SH-SY5Y (cell line): ENCODE results near the gene SUDS3.

Experiments used
- GATA2 ChIP-seq: IDR thresholded peaks from 2 replicates; pipeline ENCODE4 v1.6.1; 2011; ENCODE audit warnings: mild to moderate bottlenecking, low read depth, low read length
- GATA3 ChIP-seq: IDR thresholded peaks from 2 replicates; pipeline ENCODE4 v1.6.1; 2011; ENCODE audit warnings: low read depth, mild to moderate bottlenecking, low read length, moderate library complexity

SUDS3 gene

GRCh38 chr12:118404876-118405521 is 28.6 kb downstream of the SUDS3 start:
- TF ChIP-seq GATA3 (no peak), GATA2 (no peak)

- TF ChIP-seq GATA2, result no peak
- no peak for TF ChIP-seq GATA3
These were observed 33.5 kb downstream of the SUDS3 start for GRCh38 chr12:118409834-118410233.

GRCh38 chr12:118417942-118418341 is 41.6 kb downstream of the SUDS3 start:
- no peak for TF ChIP-seq GATA2
- no peak for TF ChIP-seq GATA3

GRCh38 chr12:118418385-118419057 is 42.2 kb downstream of the SUDS3 start:
- no peak for TF ChIP-seq GATA2

- no peak for TF ChIP-seq GATA2
- no peak for TF ChIP-seq GATA3
These were observed 44.3 kb downstream of the SUDS3 start for GRCh38 chr12:118420673-118421072.

- TF ChIP-seq GATA2 (no peak), GATA3 (no peak)
These were observed 48.5 kb downstream of the SUDS3 start for GRCh38 chr12:118424884-118425283.

- TF ChIP-seq GATA2 (no peak), GATA3 (no peak)
These were observed 49.0 kb downstream of the SUDS3 start for GRCh38 chr12:118425364-118425763.

- TF ChIP-seq GATA2 (no peak), GATA3 (no peak)
These were observed 51.5 kb downstream of the SUDS3 start for GRCh38 chr12:118427819-118428218.

- no peak for TF ChIP-seq GATA2
- no peak for TF ChIP-seq GATA3
These were observed 52.3 kb downstream of the SUDS3 start for GRCh38 chr12:118428643-118429042.

- no peak for TF ChIP-seq GATA2
- TF ChIP-seq GATA3, result no peak
These were observed 53.5 kb downstream of the SUDS3 start for GRCh38 chr12:118429688-118430383.

- TF ChIP-seq GATA2, result no peak
- TF ChIP-seq GATA3, result no peak
These were observed 54.2 kb downstream of the SUDS3 start for GRCh38 chr12:118430516-118430915.

- TF ChIP-seq GATA3, result no peak
- no peak for TF ChIP-seq GATA2
These were observed 56.6 kb downstream of the SUDS3 start for GRCh38 chr12:118432812-118433545.

GRCh38 chr12:118436002-118436730 is 59.8 kb downstream of the SUDS3 start:
- no peak for TF ChIP-seq GATA2
- no peak for TF ChIP-seq GATA3

GRCh38 chr12:118436986-118437385 is 60.6 kb downstream of the SUDS3 start:
- TF ChIP-seq GATA2 (no peak), GATA3 (no peak)

GRCh38 chr12:118439068-118439467 is 62.7 kb downstream of the SUDS3 start:
- TF ChIP-seq GATA2 (no peak), GATA3 (no peak)
